Stimulated activated CD4-positive, alpha-beta T cell treated with anti-CD3 and anti-CD28 coated beads, TNF-alpha, amount 100 ng/mL, for 24 hours (primary cell): ENCODE data around the gene P2RY1.
"Not testable (repeated sequence)": the region's sequence is repeated elsewhere in the genome, so short reads cannot be mapped to it uniquely, and the experiment has no call there.

Experiments
- DNase-seq, 3 experiments: peaks; one replicate each; pipeline ENCODE4 v3.0.0-alpha.2; 2020; ENCODE audit warnings: low read depth in 3 of 3

Gene P2RY1

GRCh38 chr3:152839511-152839910 lies 4.6 kb downstream of the P2RY1 start:
- DNase-seq: no peak

- no peak for DNase-seq
Observed at GRCh38 chr3:152841131-152841530, 6.2 kb downstream of the P2RY1 start.

GRCh38 chr3:152842413-152842812 lies 7.5 kb downstream of the P2RY1 start:
- DNase-seq: no peak

- no peak for DNase-seq
Observed at GRCh38 chr3:152843955-152844354, 9.0 kb downstream of the P2RY1 start.

- DNase-seq: not testable (repeated sequence)
Observed at GRCh38 chr3:152846572-152847202, 11.8 kb downstream of the P2RY1 start.

GRCh38 chr3:152847599-152847998 lies 12.7 kb downstream of the P2RY1 start:
- not testable (repeated sequence) for DNase-seq

GRCh38 chr3:152849996-152850578 lies 15.2 kb downstream of the P2RY1 start:
- no peak for DNase-seq

- DNase-seq: no peak
Observed at GRCh38 chr3:152853196-152853595, 18.3 kb downstream of the P2RY1 start.

GRCh38 chr3:152857082-152857481 lies 22.2 kb downstream of the P2RY1 start:
- DNase-seq: no peak

- DNase-seq: no peak
Observed at GRCh38 chr3:152858170-152858800, 23.4 kb downstream of the P2RY1 start.

- DNase-seq: no peak
Observed at GRCh38 chr3:152860736-152861135, 25.8 kb downstream of the P2RY1 start.

- DNase-seq: no peak
Observed at GRCh38 chr3:152865668-152866245, 30.8 kb downstream of the P2RY1 start.

- DNase-seq: no peak
Observed at GRCh38 chr3:152870027-152870426, 35.1 kb downstream of the P2RY1 start.

- not testable (repeated sequence) for DNase-seq
Observed at GRCh38 chr3:152873314-152873713, 38.4 kb downstream of the P2RY1 start.

GRCh38 chr3:152874896-152875749 lies 40.2 kb downstream of the P2RY1 start:
- DNase-seq: no peak

- no peak for DNase-seq
Observed at GRCh38 chr3:152879130-152879789, 44.3 kb downstream of the P2RY1 start.

- DNase-seq: no peak
Observed at GRCh38 chr3:152879790-152880174, 44.9 kb downstream of the P2RY1 start.

GRCh38 chr3:152885076-152885475 lies 50.1 kb downstream of the P2RY1 start:
- no peak for DNase-seq
